Activated naive CD8-positive, alpha-beta T cell (primary cell): ENCODE measurements around the gene PRCP.
"Not testable (repeated sequence)": the region's sequence is repeated elsewhere in the genome, so short reads cannot be mapped to it uniquely, and the experiment has no call there.

Experiments used
- H3K27ac Mint-ChIP-seq: one replicate; pipeline ENCODE4 v1.8.0; 2021; ENCODE audit warnings: mixed read lengths
- H3K27me3 Mint-ChIP-seq: one replicate; pipeline ENCODE4 v1.8.0; 2021; ENCODE audit warnings: mixed read lengths
- H3K36me3 Mint-ChIP-seq: one replicate; pipeline ENCODE4 v1.8.0; 2021; ENCODE audit warnings: mixed read lengths
- H3K4me1 Mint-ChIP-seq: one replicate; pipeline ENCODE4 v1.8.0; 2021; ENCODE audit warnings: low read depth, mixed read lengths
- H3K4me3 Mint-ChIP-seq: one replicate; pipeline ENCODE4 v1.8.0; 2021; ENCODE audit warnings: mild to moderate bottlenecking, mixed read lengths
- H3K9me3 Mint-ChIP-seq: one replicate; pipeline ENCODE4 v1.8.0; 2021; ENCODE audit warnings: low read depth, mixed read lengths

Gene PRCP

DNA sequence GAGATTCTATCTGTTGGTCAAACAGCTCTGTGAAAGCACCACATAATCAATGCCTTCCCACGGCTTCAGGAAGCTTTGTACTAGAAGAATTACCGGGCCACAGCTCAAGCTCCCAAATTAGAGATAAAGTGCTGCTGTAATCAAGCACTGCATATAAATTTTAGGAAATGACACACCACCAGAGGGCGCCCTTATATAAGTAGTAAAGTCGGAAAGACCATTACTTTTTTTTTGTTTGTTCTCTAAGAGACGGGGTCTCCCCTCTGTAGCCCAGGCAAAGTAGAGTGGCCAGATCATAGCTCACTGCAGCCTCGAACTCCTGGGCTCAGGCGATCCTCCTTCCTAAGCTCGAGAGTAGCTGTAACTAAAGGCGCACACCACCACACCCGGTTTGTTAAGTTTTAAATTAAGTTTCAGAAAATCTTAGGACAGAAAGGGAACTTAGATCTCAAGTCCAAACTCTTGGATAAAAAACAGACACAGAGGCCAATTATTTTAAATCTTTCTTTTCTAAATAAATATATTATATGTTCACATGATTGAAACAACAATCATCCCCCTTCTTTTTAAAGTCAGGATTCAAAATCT is 32.6 kb downstream of the PRCP start:
- Mint-ChIP-seq H3K9me3 (no peaks in the 10 kb centered on the region), H3K4me3 (peak overlapping the region; percentile 60), H3K36me3 (no peaks in the 10 kb centered on the region), H3K4me1 (peaks cover 7% of the 10 kb centered on the region), H3K27me3 (no peaks in the 10 kb centered on the region), H3K27ac (peak overlapping the region; percentile 0)

DNA sequence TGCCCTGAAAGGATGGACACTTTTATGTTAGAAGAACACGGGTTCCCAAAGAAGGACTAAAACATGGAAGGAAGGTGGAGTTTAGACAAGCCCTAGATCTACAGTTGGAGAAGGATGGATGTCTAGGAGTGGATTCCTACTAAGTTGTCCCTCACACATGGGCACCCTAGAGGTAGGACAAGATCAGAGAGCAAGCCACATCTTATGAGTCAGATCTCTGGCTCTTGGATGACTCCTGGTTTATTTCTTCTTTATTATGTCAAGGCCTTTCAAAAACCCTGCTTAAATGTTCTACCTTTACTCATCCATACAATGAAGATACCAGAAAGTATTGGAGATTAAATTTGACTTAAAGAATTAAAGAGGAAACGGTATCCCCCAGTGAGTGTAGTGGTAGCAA is 34.4 kb downstream of the PRCP start:
- no peaks in the 10 kb centered on the region for H3K36me3 Mint-ChIP-seq
- H3K9me3 Mint-ChIP-seq: no peaks in the 10 kb centered on the region
- H3K27me3 Mint-ChIP-seq: no peaks in the 10 kb centered on the region
- no peak overlapping the region for H3K4me3 Mint-ChIP-seq
- H3K27ac Mint-ChIP-seq: no peak overlapping the region
- peaks cover 6% of the 10 kb centered on the region for H3K4me1 Mint-ChIP-seq

DNA sequence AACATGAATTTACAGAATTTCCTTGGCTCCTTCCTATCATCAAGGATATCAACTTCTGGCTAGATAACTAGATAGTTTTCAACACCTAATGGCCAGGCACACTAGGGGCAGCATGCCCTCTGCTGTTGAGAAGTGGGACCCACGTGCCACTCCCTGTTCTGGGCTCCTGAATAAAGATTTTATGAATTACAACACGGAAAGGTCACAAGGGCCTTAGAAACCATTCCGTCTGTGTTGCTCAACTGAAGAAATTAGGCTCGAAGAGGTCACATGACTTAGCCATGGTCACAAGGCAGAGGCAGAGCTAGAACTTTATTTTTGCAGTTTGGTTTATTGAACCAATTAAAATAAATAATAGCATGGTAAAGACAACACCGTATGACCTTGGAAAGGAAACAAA is 36.0 kb downstream of the PRCP start:
- H3K27ac Mint-ChIP-seq: no peak overlapping the region

DNA sequence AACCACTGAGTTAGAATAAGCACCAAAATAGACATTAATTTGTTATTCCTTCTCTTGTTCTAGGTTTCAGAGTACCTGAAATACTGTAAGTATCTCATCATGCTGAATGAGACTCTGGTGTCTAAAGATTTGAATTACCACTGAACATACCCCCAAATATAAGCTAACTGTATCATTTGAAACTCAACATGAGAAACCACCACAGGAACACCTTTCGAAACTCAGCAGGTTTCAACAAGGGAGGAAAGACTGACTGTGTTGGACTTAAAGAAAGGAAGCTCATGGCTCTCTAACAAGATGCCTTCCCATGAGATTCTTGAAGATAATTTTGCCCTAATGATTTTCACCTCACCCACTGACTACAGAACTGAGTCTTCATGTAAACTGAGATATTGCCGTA is 37.0 kb downstream of the PRCP start:
- H3K4me1 Mint-ChIP-seq: peaks cover 6% of the 10 kb centered on the region

More for the DNA sequence above, 36.0 kb downstream of the PRCP start:
- Mint-ChIP-seq H3K9me3 (no peaks in the 10 kb centered on the region), H3K27me3 (no peaks in the 10 kb centered on the region), H3K36me3 (no peaks in the 10 kb centered on the region), H3K4me3 (no peak overlapping the region), H3K4me1 (peaks cover 6% of the 10 kb centered on the region)

DNA sequence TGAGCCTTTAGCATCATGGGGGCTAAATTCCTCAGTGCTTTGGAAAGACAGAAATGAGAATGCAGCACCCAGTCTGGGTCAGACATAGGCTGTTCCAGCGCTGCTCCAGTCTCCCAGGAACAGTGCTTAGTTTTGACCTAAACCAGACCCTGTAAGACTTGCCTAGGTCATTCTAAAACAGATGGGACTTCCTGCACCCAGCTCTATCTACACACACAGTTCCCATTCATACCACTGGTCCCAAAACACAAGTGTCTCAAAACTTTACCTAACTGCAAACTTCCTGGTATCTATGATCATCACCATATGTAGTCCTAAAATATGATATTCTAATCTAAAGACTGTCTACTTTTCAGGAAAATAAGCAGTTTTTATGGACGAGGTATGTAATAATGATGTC is 37.9 kb downstream of the PRCP start:
- H3K9me3 Mint-ChIP-seq: no peaks in the 10 kb centered on the region
- no peak overlapping the region for H3K4me3 Mint-ChIP-seq
- peaks cover 3% of the 10 kb centered on the region for H3K36me3 Mint-ChIP-seq
- H3K4me1 Mint-ChIP-seq: peaks cover 3% of the 10 kb centered on the region
- no peaks in the 10 kb centered on the region for H3K27me3 Mint-ChIP-seq
- no peak overlapping the region for H3K27ac Mint-ChIP-seq

More for the DNA sequence above, 37.0 kb downstream of the PRCP start:
- no peak overlapping the region for H3K4me3 Mint-ChIP-seq
- H3K9me3 Mint-ChIP-seq: no peaks in the 10 kb centered on the region
- no peaks in the 10 kb centered on the region for H3K27me3 Mint-ChIP-seq
- H3K36me3 Mint-ChIP-seq: no peaks in the 10 kb centered on the region
- no peak overlapping the region for H3K27ac Mint-ChIP-seq

DNA sequence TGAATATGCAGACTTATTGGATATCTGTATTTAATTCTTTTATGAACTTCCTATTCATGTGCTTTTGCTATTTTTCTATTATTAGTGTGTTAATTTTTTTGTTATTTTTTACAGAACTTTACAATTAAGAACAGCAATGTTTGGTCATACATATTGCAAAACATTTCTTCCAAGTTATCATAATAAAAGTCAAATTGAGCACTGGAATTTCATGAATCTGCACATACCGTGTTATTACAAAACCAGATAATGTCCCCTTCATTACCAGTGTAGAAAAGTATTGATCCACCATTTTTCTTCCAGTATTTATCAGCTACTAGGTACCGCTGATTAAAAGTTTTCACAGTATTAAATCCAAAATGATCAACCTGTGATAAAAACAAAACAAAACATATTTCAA is 40.5 kb downstream of the PRCP start:
- no peaks in the 10 kb centered on the region for H3K9me3 Mint-ChIP-seq
- no peaks in the 10 kb centered on the region for H3K27me3 Mint-ChIP-seq
- H3K4me1 Mint-ChIP-seq: peaks cover 2% of the 10 kb centered on the region
- peaks cover 7% of the 10 kb centered on the region for H3K36me3 Mint-ChIP-seq
- H3K4me3 Mint-ChIP-seq: no peak overlapping the region
- H3K27ac Mint-ChIP-seq: no peak overlapping the region

DNA sequence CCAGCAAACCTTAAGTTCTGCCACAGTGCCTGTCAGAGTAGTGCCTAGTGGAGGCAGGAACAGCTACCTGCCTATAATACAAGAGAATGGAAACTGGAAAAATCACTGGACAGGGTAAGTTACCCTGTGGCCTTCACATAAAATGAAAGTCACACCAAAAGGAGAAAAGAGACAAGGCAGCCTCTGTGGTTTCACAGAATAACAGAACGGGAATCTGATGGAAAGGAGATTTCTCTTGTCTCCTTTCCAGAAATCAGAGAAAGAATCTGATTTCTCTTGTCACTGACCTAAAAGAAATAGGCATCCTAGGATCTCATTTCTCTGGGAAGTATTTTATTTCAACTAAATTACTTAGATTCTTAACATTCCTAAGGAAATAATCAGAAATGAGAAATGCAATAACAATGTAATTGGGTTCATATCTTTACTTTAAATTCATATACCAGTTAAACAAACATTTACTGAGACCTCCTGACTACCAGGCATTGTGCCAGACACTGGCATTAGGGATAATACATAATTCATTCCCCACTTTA is 41.6 kb downstream of the PRCP start:
- H3K4me1 Mint-ChIP-seq: peaks cover 3% of the 10 kb centered on the region
- H3K27me3 Mint-ChIP-seq: no peaks in the 10 kb centered on the region
- no peaks in the 10 kb centered on the region for H3K9me3 Mint-ChIP-seq
- peaks cover 7% of the 10 kb centered on the region for H3K36me3 Mint-ChIP-seq
- H3K27ac Mint-ChIP-seq: no peak overlapping the region
- no peak overlapping the region for H3K4me3 Mint-ChIP-seq

DNA sequence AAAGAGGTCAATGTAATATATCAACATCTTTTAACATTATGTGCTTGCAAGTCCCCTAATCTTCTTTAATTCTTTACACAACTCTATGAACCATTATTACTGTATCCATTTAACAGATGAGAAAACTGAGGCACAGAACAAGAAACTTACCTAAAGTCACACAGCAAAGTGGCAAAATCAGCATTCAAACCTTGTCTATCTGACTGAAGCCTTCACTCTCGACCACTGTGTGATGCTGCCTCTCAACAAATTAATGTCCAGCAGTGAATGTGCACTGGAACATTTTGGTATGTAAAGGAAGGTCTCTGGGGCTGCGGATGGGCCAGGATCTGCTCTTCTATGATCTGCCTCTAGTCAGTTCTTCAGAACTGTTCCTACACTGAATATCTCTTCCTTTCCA is 42.1 kb downstream of the PRCP start:
- Mint-ChIP-seq H3K27ac (no peak overlapping the region), H3K27me3 (no peaks in the 10 kb centered on the region), H3K36me3 (peaks cover 7% of the 10 kb centered on the region), H3K9me3 (no peaks in the 10 kb centered on the region), H3K4me1 (peaks cover 3% of the 10 kb centered on the region), H3K4me3 (no peak overlapping the region)

DNA sequence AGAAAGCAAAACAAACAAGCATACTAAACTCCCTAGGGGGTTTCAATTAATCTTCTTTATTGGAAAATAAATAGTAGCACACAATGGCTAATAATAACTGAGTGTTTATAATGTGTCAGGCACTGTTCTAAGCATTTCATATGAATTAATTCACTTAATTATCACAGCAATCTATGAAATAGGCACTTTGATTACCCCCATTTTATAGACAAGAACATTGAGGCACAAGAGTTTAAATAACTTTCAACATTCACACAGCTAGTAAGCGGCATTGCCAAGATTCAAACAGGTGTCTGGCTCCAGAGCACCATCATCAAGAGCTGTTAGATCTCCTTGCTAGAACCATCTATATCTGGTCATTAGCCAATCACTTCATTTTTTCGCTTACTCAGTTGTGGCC is 43.1 kb downstream of the PRCP start:
- Mint-ChIP-seq H3K36me3 (peaks cover 7% of the 10 kb centered on the region), H3K4me1 (peaks cover 3% of the 10 kb centered on the region), H3K27ac (no peak overlapping the region), H3K4me3 (no peak overlapping the region), H3K27me3 (no peaks in the 10 kb centered on the region), H3K9me3 (no peaks in the 10 kb centered on the region)

DNA sequence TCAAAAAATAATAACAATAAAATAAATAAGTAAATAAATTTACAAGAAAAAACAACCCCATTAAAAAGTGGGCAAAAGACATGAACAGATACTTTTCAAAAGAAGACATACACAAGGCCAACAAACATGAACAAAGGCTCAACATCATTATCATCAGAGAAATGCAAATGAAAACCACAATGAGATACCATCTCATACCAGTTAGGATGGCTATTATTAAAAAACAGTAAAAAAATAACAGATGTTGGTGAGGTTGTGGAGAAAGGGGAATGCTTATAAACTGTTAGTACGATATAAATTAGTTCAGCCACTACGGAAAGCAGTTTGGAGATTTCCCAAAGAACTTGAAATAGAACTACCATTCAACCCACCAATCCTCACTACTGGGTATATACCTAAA is 44.6 kb downstream of the PRCP start:
- Mint-ChIP-seq H3K9me3 (no peaks in the 10 kb centered on the region), H3K27me3 (no peaks in the 10 kb centered on the region), H3K27ac (no peak overlapping the region), H3K4me1 (peaks cover 3% of the 10 kb centered on the region), H3K4me3 (no peak overlapping the region), H3K36me3 (peaks cover 7% of the 10 kb centered on the region)

DNA sequence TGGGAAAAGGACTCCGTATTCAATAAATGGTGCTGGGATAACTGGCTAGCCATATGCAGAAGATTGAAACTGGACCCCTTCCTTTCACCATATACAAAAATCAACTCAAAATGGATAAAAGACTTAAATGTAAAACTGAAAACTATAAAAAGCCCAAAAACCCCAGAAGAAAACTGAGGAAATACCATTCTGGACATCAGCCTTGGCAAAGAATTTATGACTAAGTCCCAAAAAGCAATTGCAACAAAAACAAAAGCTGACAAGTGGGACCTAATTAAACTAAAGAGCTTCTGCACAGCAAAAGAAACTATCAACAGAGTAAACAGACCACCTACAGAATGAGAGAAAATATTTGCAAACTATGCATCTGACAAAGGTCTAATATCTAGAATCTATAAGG is 45.3 kb downstream of the PRCP start:
- H3K4me3 Mint-ChIP-seq, H3K4me1 Mint-ChIP-seq, H3K27ac Mint-ChIP-seq, H3K27me3 Mint-ChIP-seq, H3K36me3 Mint-ChIP-seq, H3K9me3 Mint-ChIP-seq: not testable (repeated sequence)

DNA sequence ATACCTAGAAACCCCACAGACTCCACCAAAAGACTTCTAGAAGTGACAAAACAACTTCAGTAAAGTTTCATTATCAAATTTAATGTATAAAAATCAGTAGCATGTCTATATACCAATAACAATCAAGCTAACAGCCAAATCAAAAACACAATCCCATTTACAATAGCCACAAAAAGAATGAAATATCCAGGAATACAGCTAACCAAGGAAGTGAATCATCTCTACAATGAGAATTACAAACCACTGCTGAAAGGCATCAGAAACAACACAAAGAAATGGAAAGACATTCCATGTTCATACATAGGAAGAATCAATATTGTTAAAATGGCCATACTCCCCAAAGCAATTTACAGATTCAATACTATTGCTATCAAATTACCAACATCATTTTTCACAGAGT is 46.0 kb downstream of the PRCP start:
- peaks cover 9% of the 10 kb centered on the region for H3K36me3 Mint-ChIP-seq
- H3K4me3 Mint-ChIP-seq: no peak overlapping the region
- no peaks in the 10 kb centered on the region for H3K9me3 Mint-ChIP-seq
- no peak overlapping the region for H3K27ac Mint-ChIP-seq
- no peaks in the 10 kb centered on the region for H3K27me3 Mint-ChIP-seq
- peaks cover 3% of the 10 kb centered on the region for H3K4me1 Mint-ChIP-seq

DNA sequence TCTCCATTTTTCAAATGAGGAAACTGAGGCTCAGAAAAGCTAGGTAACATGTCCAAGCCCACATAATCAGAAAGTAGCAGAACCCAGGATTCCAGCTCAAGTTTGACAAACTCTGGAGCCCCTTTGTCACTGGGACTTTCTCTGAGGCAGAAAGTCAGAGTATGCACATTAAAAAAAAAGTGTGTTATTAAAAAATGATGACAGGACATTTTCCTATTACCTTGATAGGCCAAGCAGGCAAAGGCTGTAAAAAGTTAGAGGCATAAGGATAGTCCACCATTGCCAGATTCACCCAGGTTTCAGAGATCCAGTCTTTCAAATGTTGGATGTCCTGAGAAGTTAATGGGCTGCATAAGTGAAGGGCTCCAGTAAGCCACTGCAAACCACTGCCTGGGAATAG is 51.4 kb downstream of the PRCP start:
- no peaks in the 10 kb centered on the region for H3K4me1 Mint-ChIP-seq

DNA sequence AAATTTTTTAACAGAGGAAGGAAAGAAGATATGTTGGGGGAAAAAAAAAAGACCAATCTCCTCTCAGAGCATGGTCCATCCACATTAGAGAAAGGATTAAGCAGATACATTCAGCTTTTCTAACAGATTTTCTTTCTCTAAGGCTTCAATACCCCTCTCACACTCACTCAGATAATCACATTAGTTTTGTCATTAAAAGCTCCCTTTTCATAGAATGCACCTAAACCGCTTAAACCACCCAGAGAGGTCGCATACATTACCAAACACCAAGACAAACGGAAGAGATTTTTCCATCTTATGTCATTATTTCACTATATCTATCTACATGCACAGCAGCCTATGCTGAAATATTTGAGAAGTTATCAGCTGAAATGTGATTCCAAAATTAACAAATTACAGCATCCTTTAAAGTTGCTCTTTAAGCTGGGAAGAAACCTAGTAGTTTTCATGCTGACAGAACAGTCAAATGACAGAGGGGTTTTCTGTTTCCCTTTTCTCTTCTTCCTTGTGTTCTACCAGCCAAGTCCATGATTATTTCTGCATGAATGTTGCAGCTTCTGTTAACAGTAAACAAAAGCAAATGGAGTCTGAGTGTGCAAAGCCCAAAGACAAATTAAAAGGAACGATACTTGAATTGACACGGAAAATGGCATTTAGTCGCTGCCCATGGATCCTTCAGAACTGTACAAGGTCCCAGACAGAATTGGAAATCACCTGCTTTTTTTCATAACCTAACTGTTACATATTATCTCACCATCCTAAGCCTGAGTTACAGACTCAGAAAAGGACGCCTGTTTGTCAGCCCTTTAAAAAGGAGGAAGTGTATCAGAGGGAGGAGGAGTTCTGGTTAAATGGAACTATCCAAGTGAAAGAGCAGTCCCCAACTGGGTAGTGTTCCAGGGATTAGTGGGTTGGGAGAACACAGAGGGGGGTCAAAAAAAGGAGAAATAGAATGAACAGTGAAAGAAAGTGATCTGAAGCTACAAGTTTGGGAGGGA is 54.6 kb downstream of the PRCP start:
- no peaks in the 10 kb centered on the region for H3K9me3 Mint-ChIP-seq
- no peak overlapping the region for H3K4me3 Mint-ChIP-seq
- no peaks in the 10 kb centered on the region for H3K27me3 Mint-ChIP-seq
- H3K36me3 Mint-ChIP-seq: peaks cover 9% of the 10 kb centered on the region
- H3K27ac Mint-ChIP-seq: no peak overlapping the region
- H3K4me1 Mint-ChIP-seq: no peaks in the 10 kb centered on the region

More for the DNA sequence above, 51.4 kb downstream of the PRCP start:
- H3K27ac Mint-ChIP-seq: no peak overlapping the region
- no peaks in the 10 kb centered on the region for H3K9me3 Mint-ChIP-seq
- peaks cover 2% of the 10 kb centered on the region for H3K36me3 Mint-ChIP-seq
- H3K27me3 Mint-ChIP-seq: no peaks in the 10 kb centered on the region
- no peak overlapping the region for H3K4me3 Mint-ChIP-seq

DNA sequence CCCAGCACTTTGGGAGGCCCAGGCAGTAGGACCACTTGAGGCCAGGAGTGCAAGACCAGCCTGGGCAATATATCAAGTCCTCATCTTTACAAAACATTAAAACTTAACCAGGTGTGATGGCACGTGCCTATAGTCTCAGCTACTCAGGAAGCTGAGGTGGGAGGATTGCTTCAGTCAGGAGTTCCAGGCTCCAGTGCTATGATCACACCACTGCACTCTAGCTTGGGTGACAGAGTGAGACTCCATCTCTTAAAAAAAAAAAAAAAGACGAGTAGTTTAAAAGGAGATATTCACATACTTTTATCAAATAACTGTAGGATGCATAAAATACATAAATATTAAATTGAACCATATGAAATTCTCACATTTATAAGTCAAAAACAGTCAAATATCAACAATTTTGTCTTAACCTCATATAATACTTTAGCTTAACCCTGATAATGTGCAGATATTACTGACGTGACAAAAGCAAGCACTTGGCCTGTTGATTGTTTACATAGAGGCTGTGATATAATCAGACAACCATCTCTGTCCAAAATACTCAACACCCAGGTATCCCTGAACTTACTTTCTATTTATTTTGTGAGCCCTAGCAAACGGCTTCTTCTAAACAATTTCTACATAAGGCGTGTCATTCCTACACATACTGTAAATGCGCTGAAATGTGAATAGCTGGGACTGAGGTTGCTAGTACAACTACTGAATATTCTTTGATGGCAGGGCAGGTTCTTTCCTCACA is 57.0 kb downstream of the PRCP start:
- H3K27ac Mint-ChIP-seq: no peak overlapping the region
- no peaks in the 10 kb centered on the region for H3K9me3 Mint-ChIP-seq
- peaks cover 7% of the 10 kb centered on the region for H3K36me3 Mint-ChIP-seq
- H3K4me3 Mint-ChIP-seq: no peak overlapping the region
- H3K27me3 Mint-ChIP-seq: no peaks in the 10 kb centered on the region
- H3K4me1 Mint-ChIP-seq: no peaks in the 10 kb centered on the region
